GM12874 (cell line): ENCODE data around the gene KRT28.

Experiments
- TF ChIP-seq, protein P1 (sequence below): IDR thresholded peaks from 2 replicates; pipeline ENCODE4 v1.5.1; 2011; ENCODE audit warnings: low read depth, mild to moderate bottlenecking, control low read depth, low read length, moderate library complexity; ENCODE audit not compliant: insufficient read depth

KRT28 gene

DNA sequence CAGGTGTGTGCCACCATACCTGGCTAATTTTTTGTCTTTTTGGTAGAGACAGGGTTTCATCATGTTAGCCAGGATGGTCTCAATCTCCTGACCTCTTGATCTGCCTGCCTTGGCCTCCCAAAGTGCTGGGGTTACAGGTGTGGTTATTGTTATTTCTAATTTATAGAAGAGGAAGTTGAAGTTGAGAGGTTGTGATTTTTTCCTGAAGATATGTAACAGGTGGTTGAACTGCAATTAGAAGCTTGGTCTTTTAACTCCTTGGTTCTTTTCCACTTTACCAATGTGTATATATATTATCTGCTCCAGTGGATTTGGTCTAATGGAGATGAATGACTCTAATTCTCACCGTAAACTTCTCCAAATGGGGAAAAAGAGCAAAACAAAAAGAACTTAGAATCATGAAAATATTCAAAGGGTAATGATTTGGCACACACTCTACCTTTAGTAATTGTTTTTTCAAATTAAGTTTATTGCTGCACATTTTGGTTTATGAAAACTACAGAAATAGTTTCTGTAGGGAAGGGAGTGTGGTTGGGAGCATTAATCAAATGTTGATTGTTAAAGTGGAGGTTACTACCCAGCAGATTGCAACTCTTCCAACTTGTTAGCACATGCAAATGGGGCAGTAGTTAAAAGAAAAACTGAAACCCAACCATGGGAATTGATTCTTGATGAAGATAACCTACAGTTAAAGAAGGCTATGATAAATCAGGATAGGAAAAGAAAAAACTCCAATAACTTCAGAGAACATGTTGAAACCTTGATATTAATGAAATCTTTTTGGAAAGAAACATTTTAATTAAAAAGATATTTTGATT, 24.5 kb upstream of the KRT28 start:
- TF ChIP-seq, protein P1, sequence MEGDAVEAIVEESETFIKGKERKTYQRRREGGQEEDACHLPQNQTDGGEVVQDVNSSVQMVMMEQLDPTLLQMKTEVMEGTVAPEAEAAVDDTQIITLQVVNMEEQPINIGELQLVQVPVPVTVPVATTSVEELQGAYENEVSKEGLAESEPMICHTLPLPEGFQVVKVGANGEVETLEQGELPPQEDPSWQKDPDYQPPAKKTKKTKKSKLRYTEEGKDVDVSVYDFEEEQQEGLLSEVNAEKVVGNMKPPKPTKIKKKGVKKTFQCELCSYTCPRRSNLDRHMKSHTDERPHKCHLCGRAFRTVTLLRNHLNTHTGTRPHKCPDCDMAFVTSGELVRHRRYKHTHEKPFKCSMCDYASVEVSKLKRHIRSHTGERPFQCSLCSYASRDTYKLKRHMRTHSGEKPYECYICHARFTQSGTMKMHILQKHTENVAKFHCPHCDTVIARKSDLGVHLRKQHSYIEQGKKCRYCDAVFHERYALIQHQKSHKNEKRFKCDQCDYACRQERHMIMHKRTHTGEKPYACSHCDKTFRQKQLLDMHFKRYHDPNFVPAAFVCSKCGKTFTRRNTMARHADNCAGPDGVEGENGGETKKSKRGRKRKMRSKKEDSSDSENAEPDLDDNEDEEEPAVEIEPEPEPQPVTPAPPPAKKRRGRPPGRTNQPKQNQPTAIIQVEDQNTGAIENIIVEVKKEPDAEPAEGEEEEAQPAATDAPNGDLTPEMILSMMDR: no peak

DNA sequence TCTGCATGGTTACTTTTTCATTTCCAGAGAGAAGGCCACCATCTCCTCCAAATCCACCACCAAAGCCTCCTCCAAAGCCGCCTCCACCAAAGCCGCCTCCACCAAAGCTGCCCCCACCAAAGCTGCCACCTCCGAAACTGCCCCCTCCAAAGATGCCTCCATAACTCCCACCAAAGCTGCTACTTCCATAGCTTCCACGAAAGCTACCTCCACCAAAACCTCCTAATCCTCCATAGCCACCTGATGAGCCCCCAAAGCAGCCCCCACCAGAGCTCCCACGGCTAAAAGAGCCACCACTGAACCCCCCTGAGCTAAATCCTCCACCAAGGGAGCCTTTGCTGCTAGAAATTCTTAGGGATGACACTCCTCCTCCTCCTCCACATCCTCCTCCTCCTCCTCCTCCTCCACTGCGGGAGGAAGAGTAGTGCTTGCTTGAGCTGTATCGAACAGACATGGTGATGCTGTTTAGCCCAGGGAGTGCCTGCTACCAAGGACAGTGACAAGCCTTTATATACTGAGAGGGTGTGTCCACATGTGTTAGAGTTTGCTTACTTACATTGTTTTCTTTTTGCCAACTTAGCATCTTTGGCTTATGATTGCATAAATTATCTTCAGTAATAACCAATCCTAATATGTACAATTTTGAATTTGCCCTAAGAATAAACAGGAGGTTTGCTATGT, 22.5 kb upstream of the KRT28 start, which contains the start of gene KRT10:
TSS of gene KRT10 (minus strand) at position 483 of the 681 bp plus-strand sequence. CDS start at position 454, 29 bp downstream.
- TF ChIP-seq, protein P1: no peak

DNA sequence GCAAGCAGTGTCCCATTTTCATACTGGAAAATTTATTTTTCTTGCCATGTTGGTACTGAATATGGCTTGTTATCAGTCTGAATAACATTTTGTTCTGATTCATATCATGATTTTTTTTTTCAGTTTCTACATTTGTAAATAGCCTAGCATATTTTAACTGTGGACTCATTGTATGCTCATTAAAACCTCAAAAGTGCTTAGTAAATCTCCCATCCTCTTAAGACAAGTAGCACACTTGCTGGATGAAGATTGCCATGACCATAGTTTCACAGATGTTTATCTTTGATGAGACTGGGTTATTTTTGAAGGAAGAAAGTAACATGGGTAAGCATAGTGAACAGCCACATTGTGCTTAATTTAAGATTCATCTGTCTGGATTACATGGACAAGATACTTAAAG, 21.8 kb upstream of the KRT28 start:
- TF ChIP-seq, protein P1: no peak

DNA sequence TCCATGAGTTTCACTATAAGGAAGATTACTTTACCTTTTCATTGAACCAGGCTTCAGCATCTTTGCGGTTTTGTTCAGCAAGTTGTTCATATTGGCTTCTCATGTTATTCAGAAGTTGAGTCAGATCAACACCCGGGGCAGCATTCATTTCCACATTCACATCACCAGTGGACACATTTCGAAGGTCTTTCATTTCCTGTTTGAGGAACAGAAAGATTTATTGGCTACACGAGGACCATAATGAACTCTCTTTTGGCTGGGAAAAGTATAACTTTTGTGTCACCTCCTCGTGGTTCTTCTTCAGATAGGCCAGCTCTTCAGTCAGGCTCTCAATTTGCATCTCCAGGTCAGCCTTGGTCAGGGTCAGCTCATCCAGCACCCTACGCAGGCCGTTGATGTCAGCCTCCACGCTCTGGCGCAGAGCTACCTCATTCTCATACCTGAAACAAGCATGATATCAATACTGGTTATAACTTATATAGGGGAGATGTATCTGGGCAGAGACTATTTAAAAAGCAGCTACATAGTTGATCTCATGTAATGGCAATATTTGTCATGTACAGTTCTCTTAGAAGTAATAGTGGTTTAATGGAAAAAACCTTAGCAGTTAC, 20.6 kb upstream of the KRT28 start:
- TF ChIP-seq, protein P1: no peak

DNA sequence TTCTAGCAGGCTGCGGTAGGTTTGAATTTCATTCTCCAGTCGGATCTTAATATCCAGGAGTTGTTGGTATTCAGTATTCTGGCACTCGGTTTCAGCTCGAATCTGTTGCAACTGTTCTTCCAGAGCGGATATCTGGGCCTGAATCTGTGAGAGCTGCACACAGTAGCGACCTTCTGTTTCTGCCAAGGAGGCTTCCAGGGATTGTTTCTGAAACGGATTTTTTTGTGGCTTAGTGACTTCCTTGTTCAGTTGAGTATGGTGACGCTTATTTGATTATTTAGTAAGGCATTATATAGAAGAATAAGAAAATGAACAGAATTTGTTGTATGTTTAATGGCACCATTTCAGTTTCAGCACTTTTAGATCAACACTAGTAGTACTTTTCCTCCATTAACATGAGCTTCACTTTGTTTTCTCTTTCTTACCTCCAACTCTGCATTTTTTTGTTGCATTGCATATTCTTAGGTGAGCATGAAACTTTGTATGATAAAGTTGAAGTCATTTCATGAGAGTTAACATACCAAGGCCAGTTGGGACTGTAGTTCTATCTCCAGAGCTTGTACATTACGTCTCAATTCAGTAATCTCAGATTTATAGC, 19.9 kb upstream of the KRT28 start:
- TF ChIP-seq, protein P1: no peak

DNA sequence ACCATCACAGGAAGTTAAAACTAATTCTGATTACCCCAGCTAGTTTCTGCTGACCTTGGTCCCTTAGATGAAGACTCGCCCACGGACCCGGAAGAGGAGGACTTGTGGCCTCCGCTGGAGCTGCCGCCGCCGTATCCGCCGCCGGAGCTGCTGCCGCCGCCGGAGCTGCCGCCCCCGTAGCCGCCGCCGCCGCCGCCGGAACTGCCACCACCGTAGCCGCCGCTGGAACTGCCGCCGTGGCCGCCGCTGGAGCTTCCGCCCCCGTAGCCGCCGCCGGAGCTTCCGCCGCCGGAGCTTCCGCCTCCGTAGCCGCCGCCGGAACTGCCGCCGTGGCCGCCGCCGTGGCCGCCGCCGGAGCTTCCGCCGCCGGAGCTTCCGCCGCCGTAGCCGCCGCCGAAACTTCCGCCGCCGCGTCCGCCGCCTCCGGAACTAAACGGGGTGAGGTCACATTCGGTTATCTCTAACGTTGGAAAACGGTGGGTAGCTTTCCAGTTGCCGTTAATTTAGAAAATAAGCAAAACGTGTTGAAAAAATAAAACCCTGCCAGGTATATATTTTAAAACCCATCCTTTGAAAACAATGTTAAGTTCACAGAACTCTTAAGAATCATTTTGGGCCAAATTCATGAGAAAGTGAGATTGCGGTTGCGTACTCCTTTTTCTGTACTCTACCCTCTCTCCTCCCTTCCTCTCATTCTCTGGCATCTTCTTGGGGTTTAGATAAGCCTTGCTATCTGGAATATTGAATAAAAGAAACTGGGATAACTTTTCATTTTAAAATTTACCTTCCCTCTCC, 19.2 kb upstream of the KRT28 start:
- TF ChIP-seq, protein P1: no peak
